Smooth muscle cell of the coronary artery (primary cell): ENCODE data around the gene CFAP74. TPM values are rescaled to one million over a fixed set of nuclear protein-coding genes. Genes with fewer than 3 reads are reported as not detected.

Experiments used
- total RNA-seq: library from RNA; depleted of rRNA; stranded (reverse); fragments of >200 nt; gene quantifications from 2 replicates; pipeline ENCODE4 v1.2.3, GENCODE V29; 2014; ENCODE audit warnings: low replicate concordance

The CFAP74 gene, protein sequence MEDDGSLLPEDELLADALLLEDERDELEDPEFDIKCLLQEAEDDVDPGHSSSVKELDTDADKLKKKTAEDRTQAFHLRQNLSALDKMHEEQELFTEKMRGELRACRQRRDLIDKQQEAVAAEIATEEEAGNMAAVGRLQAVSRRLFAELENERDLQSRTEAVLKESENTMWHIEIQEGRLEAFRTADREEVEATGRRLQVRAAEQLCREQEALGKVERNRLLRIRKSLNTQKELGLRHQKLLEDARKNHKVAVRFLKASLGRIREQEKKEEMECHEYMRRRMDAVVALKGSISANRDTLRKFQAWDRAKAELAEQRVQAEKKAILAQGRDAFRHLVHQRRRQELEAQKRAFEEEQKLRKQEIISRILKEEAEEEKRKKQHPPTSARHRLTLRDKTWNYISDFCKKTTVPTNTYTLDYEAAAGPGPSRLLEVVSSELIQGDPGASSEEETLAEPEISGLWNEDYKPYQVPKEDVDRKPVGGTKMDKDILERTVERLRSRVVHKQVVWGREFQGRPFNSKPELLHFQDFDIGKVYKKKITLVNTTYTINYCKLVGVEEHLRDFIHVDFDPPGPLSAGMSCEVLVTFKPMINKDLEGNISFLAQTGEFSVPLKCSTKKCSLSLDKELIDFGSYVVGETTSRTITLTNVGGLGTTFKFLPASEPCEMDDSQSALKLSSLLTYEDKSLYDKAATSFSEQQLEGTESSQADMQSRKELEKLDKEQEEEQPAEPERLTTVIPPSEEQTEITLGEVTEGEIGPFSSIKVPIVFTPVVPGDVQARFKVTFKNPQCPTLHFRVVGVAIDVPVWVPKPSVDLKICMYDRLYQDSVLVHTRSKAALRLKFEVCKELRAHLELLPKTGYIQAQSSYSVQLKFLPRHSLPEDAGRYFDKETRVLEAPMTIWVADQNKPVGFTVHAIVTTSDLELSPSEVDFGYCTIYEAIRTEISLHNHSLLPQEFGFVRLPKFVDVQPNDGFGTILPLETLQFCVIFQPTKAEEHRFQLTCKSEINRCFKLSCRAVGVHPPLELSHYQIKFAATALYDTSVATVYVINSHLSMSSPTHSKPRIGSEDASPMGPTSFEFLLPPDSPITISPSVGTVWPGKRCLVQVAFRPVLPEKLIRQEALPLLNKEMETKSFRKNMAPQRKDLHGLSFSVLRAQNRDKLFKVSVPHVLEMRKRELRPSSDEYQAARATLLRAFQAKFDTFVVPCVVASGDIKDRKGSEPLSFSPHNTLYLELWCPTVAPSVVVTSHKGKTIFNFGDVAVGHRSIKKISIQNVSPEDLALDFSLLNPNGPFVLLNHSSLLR (N-terminal part only)
- total RNA-seq: not detected in 2 replicates

DNA sequence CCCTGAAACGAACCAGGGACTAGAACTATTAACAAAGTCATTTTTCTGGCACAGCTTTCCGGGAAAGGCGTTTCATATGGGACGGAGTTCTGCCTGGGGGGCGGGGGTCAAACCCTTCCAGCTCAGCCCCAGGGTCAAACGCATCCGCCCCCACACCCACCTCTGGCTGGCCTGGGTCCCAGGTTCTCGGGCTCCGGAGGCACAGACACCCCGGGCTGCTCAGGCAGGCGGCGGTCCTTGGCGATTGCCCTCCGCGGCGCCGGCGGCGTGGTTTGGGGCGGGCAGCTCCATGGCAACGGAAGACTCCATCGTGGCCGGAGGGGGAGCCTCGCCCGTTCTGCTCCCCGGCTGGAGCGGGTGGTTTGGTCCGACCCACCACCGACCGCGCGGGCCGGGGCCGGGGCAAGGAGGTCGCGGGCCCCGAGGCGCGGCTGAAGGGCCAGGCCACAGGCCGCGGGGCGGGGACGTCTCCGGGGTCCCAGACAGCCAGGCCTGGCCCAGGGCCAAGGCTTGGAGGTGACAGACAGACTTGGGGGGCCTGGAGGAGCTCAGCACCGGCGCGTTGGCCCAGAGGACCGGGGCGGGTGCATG is at the start of gene CFAP74:
CFAP74 (minus strand) TSS at position 246 of the 591 bp plus-strand sequence. CDS start 12,830 bp downstream, outside the sequence.

DNA sequence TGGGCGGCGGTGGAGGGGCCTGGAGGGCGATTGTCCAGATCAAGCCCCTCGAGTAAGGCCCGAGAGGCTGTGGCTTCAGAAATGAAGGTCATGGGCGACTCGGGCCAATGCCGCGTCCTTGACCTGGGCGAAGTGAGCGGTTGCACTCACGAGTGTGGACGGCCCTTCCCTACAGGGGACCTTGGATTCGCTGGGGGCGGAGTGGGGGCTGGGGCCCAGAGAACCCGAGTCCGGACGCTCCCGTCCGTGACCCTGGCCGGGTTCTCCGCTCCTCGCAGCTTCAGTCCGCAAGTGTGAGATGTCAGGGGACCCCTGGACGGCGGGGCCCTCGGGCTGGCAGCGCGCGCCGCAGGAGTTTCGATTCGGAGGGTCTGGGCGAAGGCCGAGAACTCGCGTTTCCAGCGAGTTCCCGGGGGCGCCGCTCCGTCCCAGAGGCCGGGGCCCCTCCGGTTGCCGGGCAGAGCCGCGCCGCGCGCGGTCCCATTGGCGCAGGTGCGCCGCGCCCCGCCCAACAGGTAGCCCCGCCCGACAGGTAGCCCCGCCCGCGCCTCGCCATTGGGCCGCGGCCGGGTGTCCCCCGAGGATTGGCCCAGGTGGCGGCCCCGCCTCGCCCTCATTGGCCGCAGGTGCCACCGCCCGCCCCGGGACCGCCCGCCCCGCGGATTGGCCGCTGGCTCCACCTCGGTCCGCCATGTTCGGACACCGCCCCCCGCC is 46.3 kb upstream of the CFAP74 start, which contains the start of gene PRKCZ:
PRKCZ (plus strand) TSS at position 694 of the 714 bp plus-strand sequence. CDS start 220 bp downstream, outside the sequence.

DNA sequence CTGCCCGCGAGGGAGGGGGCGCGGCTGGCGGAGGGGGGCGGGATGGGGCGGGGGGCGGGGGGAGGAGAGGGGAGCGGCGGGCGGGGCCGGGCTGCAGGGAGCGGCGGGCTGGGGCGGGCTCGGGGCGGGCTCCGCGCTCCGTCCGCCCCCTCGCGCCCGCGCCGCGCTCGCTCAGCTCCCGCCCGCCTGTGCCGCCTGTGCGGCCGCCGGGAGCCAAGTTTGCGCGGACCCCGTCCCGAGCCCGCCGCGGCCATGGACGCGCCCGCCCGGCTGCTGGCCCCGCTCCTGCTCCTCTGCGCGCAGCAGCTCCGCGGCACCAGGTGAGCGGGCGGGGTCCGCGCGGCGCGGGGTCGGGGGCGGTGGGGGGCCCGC is 15.6 kb upstream of the CFAP74 start, which contains the start of gene GABRD:
GABRD (plus strand) TSS at position 174 of the 372 bp plus-strand sequence; CDS start at position 253, 79 bp downstream.

DNA sequence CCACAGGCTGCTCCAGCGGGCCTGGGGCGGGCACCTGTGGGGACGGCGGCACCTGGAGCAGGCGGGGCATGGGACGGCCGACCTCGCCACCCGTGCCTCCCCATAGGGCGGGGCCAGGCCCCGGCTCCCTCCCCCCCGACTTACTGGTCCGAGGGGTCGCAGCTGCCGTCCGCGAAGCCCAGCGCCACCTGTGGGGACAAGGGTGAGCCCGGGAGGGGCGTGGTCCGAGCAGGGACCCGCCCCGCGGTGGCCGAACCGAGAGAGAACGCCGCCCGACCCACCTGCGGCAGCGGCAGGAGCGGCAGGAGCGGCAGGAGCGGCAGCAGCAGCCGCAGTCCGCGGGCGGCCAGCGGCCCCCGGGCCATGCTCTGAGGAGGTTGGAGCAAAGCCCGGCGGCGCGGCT is 84.7 kb downstream of the CFAP74 start, which contains the start of gene TMEM52:
TMEM52 (minus strand) TSS at position 379 of the 403 bp plus-strand sequence; CDS start at position 365, 14 bp downstream.

DNA sequence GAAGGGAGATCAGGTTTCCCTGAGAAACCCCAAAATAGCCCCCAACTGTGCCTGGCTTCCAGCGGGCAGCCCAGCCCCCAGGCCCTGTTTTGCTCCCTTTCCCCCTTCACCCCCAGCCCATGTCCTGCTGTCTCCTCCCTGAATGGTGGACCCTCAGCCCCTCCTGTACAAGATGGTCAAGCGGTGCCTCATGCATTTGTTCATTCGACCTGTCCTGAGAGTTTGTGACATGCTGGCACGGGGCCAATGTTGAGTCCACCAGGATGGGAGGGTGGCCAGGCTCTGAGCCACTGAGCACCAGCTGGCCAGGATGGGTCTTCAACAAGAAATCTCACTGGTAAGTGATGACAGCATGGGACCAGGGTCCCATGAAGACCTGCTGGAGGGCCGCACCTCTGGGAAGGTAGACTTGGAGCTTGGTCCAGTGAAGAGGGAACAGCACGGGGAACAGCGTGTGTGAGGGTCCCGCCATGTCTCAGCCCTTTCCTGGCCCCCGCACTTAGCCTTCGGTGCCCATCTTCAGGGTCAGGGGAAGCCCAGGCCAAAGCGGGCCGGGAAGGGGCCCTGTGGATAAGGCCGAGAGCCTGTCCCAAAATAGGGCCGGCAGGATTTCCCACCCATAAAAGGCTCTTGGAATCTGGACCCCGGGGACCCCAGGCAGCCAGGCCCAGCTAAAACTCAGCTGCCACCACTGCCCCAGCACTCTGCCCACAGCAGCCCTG is 88.5 kb downstream of the CFAP74 start, which contains the start of gene CALML6:
CALML6 (plus strand) TSS at position 290 of the 722 bp plus-strand sequence; CDS start at position 311, 21 bp downstream.

DNA sequence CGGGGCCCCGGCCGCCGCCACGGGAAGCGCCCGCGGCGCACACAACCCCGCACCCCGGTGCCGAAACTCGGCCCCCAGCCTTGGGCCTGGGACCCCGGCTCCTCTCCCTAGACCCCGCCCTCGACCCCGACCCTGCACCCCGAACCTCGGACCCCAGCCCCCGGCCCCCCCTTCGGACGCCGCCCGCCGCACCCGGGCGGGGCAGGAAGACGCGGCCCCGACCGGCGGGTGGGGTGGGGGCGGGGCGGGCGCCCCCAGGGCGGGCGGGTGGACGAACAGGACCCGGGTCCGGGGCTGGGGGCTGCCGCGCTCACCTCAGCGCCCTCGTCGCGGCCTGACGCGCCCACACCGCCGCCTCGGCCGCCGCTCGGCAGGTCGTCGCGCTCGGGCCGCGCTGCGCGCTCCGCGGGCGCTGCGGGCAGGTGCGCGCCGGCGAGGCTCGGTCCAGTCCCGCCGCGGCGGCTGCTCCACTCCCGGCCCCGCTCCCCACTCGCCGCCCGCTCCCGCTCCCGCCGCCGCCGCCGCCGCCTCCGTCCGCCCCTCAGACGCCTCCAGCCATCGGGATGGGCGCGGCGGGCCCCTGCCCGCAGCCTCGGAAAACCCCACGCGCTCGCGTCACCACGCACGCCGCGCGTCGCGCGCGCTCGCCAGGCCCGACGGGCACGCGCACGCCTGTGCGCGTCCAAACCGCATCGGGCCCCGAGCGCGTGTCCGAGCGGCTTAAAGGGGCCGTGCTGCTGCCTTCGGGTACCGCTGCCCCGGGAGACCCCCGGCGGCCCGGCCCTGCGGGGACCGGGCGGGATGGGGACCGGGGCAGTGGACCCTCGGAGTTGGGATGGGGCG is 112.9 kb downstream of the CFAP74 start, which contains the start of gene GNB1:
GNB1 (minus strand) TSS at position 582 of the 843 bp plus-strand sequence. CDS start 65,634 bp downstream, outside the sequence.

Other genes starting within 250 kb of the CFAP74 start
- gene NADK, start 225.3 kb downstream of the CFAP74 start, total RNA-seq: 30.6 and 32.3 TPM in 2 replicates
- gene GNB1, start 112.7 kb downstream of the CFAP74 start, total RNA-seq: 80.9 and 92.6 TPM in 2 replicates
- 0.12 and 0.30 TPM in 2 replicates for gene CALML6, start 88.5 kb downstream of the CFAP74 start, total RNA-seq
- gene TMEM52, start 84.5 kb downstream of the CFAP74 start, total RNA-seq: not detected in 2 replicates
- gene GABRD, start 15.6 kb upstream of the CFAP74 start, total RNA-seq: 0.12 TPM in 1 of 2 replicates, not detected in the other
- gene PRKCZ, start 46.6 kb upstream of the CFAP74 start, total RNA-seq: 0.60 and 9.1 TPM in 2 replicates
- gene FAAP20, start 191.0 kb upstream of the CFAP74 start, total RNA-seq: 5.4 and 20.1 TPM in 2 replicates
- 6.8 and 22.7 TPM in 2 replicates for gene SKI, start 224.5 kb upstream of the CFAP74 start, total RNA-seq